Tibial nerve (tissue), 4 donors: ENCODE results near the gene NTM. TPM values are rescaled to one million over a fixed set of nuclear protein-coding genes. Genes with fewer than 3 reads are reported as not detected.
A peak's percentile ranks its signal among the peaks of the same experiment; 100 is the strongest.

Experiments used
- DNase-seq, 2 donors: peaks; one replicate each; pipeline ENCODE4 v3.0.0-alpha.2; 2019; ENCODE audit warnings: low spot score in 2 of 2
- H3K27ac ChIP-seq, 4 donors: fragments of 200-600 bp; sonication (generic) in 3 of 4; one replicate each; pipeline ENCODE4 v1.5.1; 2017 to 2019; ENCODE audit warnings: mild to moderate bottlenecking in 1 of 4
- H3K27me3 ChIP-seq, 2 donors: fragments of 200-600 bp; sonication (generic) in 1 of 2; one replicate each; pipeline versions ENCODE4 v1.5.1 to v1.6.0; 2017 to 2019
- H3K36me3 ChIP-seq, 3 donors: fragments of 200-600 bp; sonication (generic); one replicate each; pipeline ENCODE4 v1.5.1; 2018 to 2019
- H3K4me1 ChIP-seq, 4 donors: fragments of 200-600 bp; sonication (generic) in 3 of 4; one replicate each; pipeline ENCODE4 v1.5.1; 2017 to 2019
- H3K4me3 ChIP-seq, 4 donors: fragments of 200-600 bp; sonication (generic) in 3 of 4; one replicate each; pipeline ENCODE4 v1.5.1; 2017 to 2019; ENCODE audit warnings: mild to moderate bottlenecking in 1 of 4, moderate library complexity in 1 of 4
- H3K9me3 ChIP-seq, 4 donors: fragments of 200-600 bp; sonication (generic) in 3 of 4; one replicate each; pipeline ENCODE4 v1.5.1; 2017 to 2019
- CTCF ChIP-seq, 5 experiments: fragments of 200-600 bp in 3 of 5; fragments of 450-650 bp in 2 of 5; sonication (generic) in 3 of 5; IDR thresholded peaks; one replicate each; pipeline ENCODE4 v1.5.1; 2016 to 2019; ENCODE audit warnings: antibody characterized with exemption in 5 of 5, mild to moderate bottlenecking in 3 of 5, moderate library complexity in 2 of 5
- EP300 ChIP-seq, 2 donors: sonication (generic); formaldehyde crosslinking; IDR thresholded peaks; one replicate each; pipeline ENCODE4 v1.6.1; 2017; ENCODE audit warnings: antibody characterized with exemption in 2 of 2, mild to moderate bottlenecking in 1 of 2
- POLR2A ChIP-seq, 2 donors: fragments of 450-650 bp; IDR thresholded peaks; one replicate each; pipeline ENCODE4 v1.6.1; 2017; ENCODE audit warnings: antibody characterized with exemption in 2 of 2, mild to moderate bottlenecking in 2 of 2, moderate library complexity in 2 of 2
- WGBS, 2 donors: methylation state at CpG; one replicate each; pipeline ENCODE4 v1.1.5; 2018; 5-methylcytosine and 5-hydroxymethylcytosine counted together
- total RNA-seq, 4 donors: library from RNA; depleted of rRNA; stranded (reverse); fragments of >200 nt; gene quantifications; one replicate each; pipeline ENCODE4 v1.1.0, GENCODE V29; 2016

NTM gene
- total RNA-seq, 4 donors from 2014 or later: 3.7 to 11.4 (median 10.8) TPM

GRCh38 chr11:132088551-132088950 lies 718.1 kb downstream of the NTM start:
- no peaks in the 10 kb centered on the region for H3K36me3 ChIP-seq
- no peaks in the 10 kb centered on the region for H3K27me3 ChIP-seq
- WGBS, 2 donors: 67 to 74% methylated on average over 3 of the region's 3 CpGs
- peaks cover 0 to 9% (median 2%) of the 10 kb centered on the region in 4 donors for H3K4me1 ChIP-seq
- TF ChIP-seq CTCF (IDR thresholded peaks at IDR 0.05) (no peak), EP300 (IDR thresholded peaks at IDR 0.05) (no peak), POLR2A (IDR thresholded peaks at IDR 0.05) (no peak)
- H3K4me3 ChIP-seq: no peak overlapping the region
- H3K9me3 ChIP-seq: peaks cover 0 to 44% (median 10%) of the 10 kb centered on the region in 4 donors
- DNase-seq: no peak
- H3K27ac ChIP-seq: peak overlapping the region in 2 of 4 donors; percentile 46 to 69

DNA sequence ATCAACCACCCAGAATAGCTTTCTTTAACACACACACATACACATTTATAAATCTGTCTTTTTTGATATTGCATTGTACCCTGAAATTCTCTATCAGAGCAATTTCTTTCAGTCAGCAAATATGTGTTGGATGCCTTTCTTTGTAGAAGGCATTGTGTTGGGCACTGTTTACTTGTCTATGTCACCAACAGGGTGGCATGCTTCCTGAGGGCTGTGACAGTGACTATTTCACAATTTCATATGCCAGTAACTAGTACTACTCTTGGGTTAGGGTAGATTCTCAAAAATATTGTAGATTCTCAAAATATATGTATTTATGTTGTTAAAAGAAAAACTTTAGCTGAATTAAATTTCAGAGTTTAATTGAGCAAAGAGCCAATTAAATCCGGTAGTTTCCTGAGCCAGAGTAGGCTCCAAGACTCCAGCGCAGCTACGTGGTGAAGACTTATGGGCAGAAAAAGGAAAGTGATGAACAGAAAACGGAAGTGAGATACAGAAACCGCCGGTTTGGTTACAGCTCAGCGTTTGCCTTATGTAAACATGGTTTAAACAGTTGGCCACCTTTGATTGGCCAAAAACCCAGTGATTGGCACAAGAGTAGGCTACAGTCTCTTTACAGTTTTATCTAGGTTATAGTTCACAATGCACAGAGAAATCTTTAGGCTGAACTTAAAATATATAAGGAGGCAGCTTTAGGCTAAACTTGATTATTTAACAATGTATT lies 723.3 kb downstream of the NTM start:
- 73 to 75% methylated on average over 7 of the region's 7 CpGs for WGBS, 2 donors
- Histone ChIP-seq H3K4me3 (no peak overlapping the region), H3K9me3 (peaks cover 0 to 1% (median 0%) of the 10 kb centered on the region in 4 donors), H3K36me3 (no peaks in the 10 kb centered on the region), H3K27ac (no peak overlapping the region), H3K4me1 (peaks cover 0 to 1% (median 0%) of the 10 kb centered on the region in 4 donors), H3K27me3 (no peaks in the 10 kb centered on the region)
- no peak for DNase-seq
- TF ChIP-seq CTCF (IDR thresholded peaks at IDR 0.05) (no peak), EP300 (IDR thresholded peaks at IDR 0.05) (no peak), POLR2A (IDR thresholded peaks at IDR 0.05) (no peak)

DNA sequence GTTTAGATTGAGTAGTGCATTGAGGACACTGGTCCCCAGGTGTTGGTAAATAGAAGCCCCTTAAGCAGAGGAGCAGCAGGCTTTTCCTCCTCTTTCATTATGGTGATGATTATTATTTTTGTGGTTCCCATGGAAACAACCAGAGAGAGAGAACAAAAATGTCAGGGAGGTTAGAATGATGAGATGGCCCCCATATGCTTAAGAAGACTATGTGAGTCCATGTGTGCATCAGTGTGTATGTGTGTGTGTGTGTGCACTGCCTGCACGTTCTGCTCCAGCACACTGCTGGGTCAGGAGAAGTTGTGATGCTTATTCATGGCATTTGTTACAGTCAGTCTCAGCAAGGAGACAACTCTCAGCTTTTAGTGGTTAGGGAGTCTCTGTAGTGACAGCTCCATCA lies 724.2 kb downstream of the NTM start:
- no peaks in the 10 kb centered on the region for H3K36me3 ChIP-seq
- DNase-seq: no peak
- H3K4me3 ChIP-seq: no peak overlapping the region
- H3K27me3 ChIP-seq: no peaks in the 10 kb centered on the region
- H3K9me3 ChIP-seq: no peaks in the 10 kb centered on the region
- H3K4me1 ChIP-seq: no peaks in the 10 kb centered on the region
- WGBS, 2 donors: 40 to 41% methylated on average over 1 of the region's 1 CpG
- no peak overlapping the region for H3K27ac ChIP-seq
- TF ChIP-seq POLR2A (IDR thresholded peaks at IDR 0.05) (no peak), EP300 (IDR thresholded peaks at IDR 0.05) (no peak), CTCF (IDR thresholded peaks at IDR 0.05) (no peak)

DNA sequence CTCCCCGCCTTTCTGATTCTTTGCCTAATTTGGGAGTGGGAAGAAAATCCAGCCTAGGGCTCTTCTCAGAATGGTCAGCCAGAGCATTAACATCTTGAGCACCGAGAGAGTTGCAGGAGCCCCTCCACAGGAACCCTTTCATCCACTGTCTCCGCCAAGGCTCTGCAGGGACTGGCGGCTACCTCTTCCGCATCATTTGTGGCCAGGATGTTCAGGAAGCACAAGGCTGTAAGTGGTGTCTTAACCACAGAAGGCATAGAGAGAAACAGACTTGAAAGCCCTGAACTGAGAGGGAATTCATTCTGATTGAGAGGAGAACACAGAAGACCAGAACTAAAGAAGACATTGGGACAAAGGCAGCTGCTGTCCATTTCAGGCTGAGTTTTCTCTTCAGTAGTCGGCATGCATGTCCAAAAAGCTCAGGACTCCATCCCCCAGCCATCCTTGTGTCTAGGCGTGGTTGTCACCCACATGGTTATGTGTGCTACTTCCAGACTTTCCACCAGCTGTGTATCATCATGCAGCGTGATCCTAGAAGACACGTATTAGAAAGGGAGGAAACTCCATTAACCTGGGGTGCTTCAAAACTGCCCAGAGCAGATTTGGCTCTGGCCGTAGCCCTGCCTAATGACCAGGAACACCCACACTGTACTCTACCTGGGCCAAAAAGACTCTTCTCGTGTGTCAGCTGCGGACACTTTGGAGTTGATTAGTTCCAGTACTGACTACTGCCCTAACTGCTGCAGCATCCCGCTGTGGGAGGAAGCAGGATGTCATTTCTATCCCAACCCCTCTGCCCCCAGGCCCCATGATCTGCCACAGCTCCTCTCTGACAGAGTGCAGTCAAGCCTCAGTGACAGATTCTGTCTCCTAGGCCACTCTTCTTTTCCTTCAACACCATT lies 725.1 kb downstream of the NTM start:
- no peak for DNase-seq
- TF ChIP-seq EP300 (IDR thresholded peaks at IDR 0.05): no peak
- TF ChIP-seq POLR2A (IDR thresholded peaks at IDR 0.05): no peak
- TF ChIP-seq CTCF (IDR thresholded peaks at IDR 0.05): no peak
- 73 to 83% methylated on average over 12 to 13 of the region's 13 CpGs for WGBS, 2 donors
- no peak overlapping the region for H3K27ac ChIP-seq
- no peaks in the 10 kb centered on the region for H3K27me3 ChIP-seq
- H3K4me3 ChIP-seq: no peak overlapping the region
- no peaks in the 10 kb centered on the region for H3K36me3 ChIP-seq
- no peaks in the 10 kb centered on the region for H3K4me1 ChIP-seq
- no peaks in the 10 kb centered on the region for H3K9me3 ChIP-seq
